DOHH2 (cell line): ENCODE results near the gene PVRIG.
"Not testable (repeated sequence)": the region's sequence is repeated elsewhere in the genome, so short reads cannot be mapped to it uniquely, and the experiment has no call there.

Source experiments
- H3F3A ChIP-seq: fragments of 200-600 bp; sonication (generic), shearing (Covaris generic); 2 replicates; pipeline ENCODE4 v1.6.0; 2016; ENCODE audit warnings: antibody characterized with exemption, mild to moderate bottlenecking; ENCODE audit not compliant: control insufficient read depth, insufficient read depth
- H3K27ac ChIP-seq: fragments of 200-600 bp; sonication (generic); 2 replicates; pipeline ENCODE4 v1.5.1; 2014; ENCODE audit warnings: low read depth, mild to moderate bottlenecking, low read length, moderate library complexity
- H3K27me3 ChIP-seq: fragments of 200-600 bp; sonication (generic); 2 replicates; pipeline ENCODE4 v1.6.1; 2014; ENCODE audit warnings: mild to moderate bottlenecking, low read length, mixed read lengths; ENCODE audit not compliant: control insufficient read depth
- H3K36me3 ChIP-seq: fragments of 200-600 bp; sonication (generic); 2 replicates; pipeline ENCODE4 v1.6.1; 2014; ENCODE audit warnings: mild to moderate bottlenecking, low read length, moderate library complexity, mixed read lengths; ENCODE audit not compliant: control insufficient read depth
- H3K4me1 ChIP-seq: fragments of 200-600 bp; sonication (generic); 2 replicates; pipeline ENCODE4 v1.6.1; 2014; ENCODE audit warnings: mild to moderate bottlenecking, low read length, mixed read lengths; ENCODE audit not compliant: control insufficient read depth
- H3K4me2 ChIP-seq: fragments of 200-600 bp; sonication (generic); 2 replicates; pipeline ENCODE4 v1.6.0; 2014; ENCODE audit warnings: mild to moderate bottlenecking, low read length, moderate library complexity
- H3K4me3 ChIP-seq: fragments of 200-600 bp; sonication (generic); 2 replicates; pipeline ENCODE4 v1.5.1; 2014; ENCODE audit warnings: mild to moderate bottlenecking, low read length, mixed read lengths
- H3K79me2 ChIP-seq: fragments of 200-600 bp; sonication (generic); 2 replicates; pipeline ENCODE4 v1.6.1; 2014; ENCODE audit warnings: mild to moderate bottlenecking, low read length, mixed read lengths; ENCODE audit not compliant: control insufficient read depth
- H3K9me2 ChIP-seq: fragments of 200-600 bp; sonication (generic); replicated peaks from 2 replicates; pipeline ENCODE4 v1.6.1; 2014; ENCODE audit warnings: mild to moderate bottlenecking, low read length, mixed read lengths; ENCODE audit not compliant: control insufficient read depth
- H3K9me3 ChIP-seq: fragments of 200-600 bp; sonication (generic); 2 replicates; pipeline ENCODE4 v1.6.1; 2014; ENCODE audit warnings: antibody characterized with exemption, low read length, mixed read lengths; ENCODE audit not compliant: control insufficient read depth, insufficient read depth
- H4K20me1 ChIP-seq: fragments of 200-600 bp; sonication (generic); 2 replicates; pipeline ENCODE4 v1.6.0; 2014; ENCODE audit warnings: low read depth, mild to moderate bottlenecking, antibody characterized with exemption, low read length, moderate library complexity; ENCODE audit not compliant: control insufficient read depth, insufficient read depth
- CTCF ChIP-seq: fragments of 200-600 bp; sonication (generic); IDR thresholded peaks from one replicate; pipeline ENCODE4 v1.5.1; 2014; ENCODE audit warnings: antibody characterized with exemption, mild to moderate bottlenecking, low read depth, low read length; ENCODE audit not compliant: poor library complexity, severe bottlenecking
- EZH2phosphoT487 ChIP-seq: fragments of 200-600 bp; sonication (generic); IDR thresholded peaks from 2 replicates; pipeline ENCODE4 v1.6.1; 2017; ENCODE audit warnings: borderline replicate concordance, mild to moderate bottlenecking, antibody characterized with exemption, low read length, moderate library complexity, mixed read lengths

The PVRIG gene

GRCh38 chr7:100266576-100267354 lies 47.0 kb downstream of the PVRIG start:
- no peaks in the 10 kb centered on the region for H3K9me2 ChIP-seq
- TF ChIP-seq CTCF: no peak
- TF ChIP-seq EZH2phosphoT487: no peak
- no peaks in the 10 kb centered on the region for H3K36me3 ChIP-seq
- peaks cover 14% of the 10 kb centered on the region for H3K4me1 ChIP-seq
- H3K27ac ChIP-seq: no peak overlapping the region
- no peaks in the 10 kb centered on the region for H4K20me1 ChIP-seq
- H3K4me2 ChIP-seq: no peak overlapping the region
- peaks cover 16% of the 10 kb centered on the region for H3K27me3 ChIP-seq
- H3K79me2 ChIP-seq: no peaks in the 10 kb centered on the region
- H3K9me3 ChIP-seq: no peaks in the 10 kb centered on the region
- no peaks in the 10 kb centered on the region for H3F3A ChIP-seq
- H3K4me3 ChIP-seq: no peak overlapping the region

GRCh38 chr7:100267648-100268047 lies 47.9 kb downstream of the PVRIG start:
- no peak overlapping the region for H3K4me3 ChIP-seq
- no peaks in the 10 kb centered on the region for H3K9me2 ChIP-seq
- H3K27ac ChIP-seq: no peak overlapping the region
- no peaks in the 10 kb centered on the region for H3K36me3 ChIP-seq
- no peaks in the 10 kb centered on the region for H3K9me3 ChIP-seq
- H3F3A ChIP-seq: no peaks in the 10 kb centered on the region
- no peaks in the 10 kb centered on the region for H3K79me2 ChIP-seq
- no peaks in the 10 kb centered on the region for H4K20me1 ChIP-seq
- TF ChIP-seq CTCF: no peak
- no peak for TF ChIP-seq EZH2phosphoT487
- H3K27me3 ChIP-seq: peaks cover 16% of the 10 kb centered on the region
- H3K4me2 ChIP-seq: no peak overlapping the region
- H3K4me1 ChIP-seq: peaks cover 19% of the 10 kb centered on the region

- H3F3A ChIP-seq, H3K27ac ChIP-seq, H3K79me2 ChIP-seq, H3K36me3 ChIP-seq, H3K9me3 ChIP-seq, H3K4me2 ChIP-seq, H4K20me1 ChIP-seq, H3K4me3 ChIP-seq, H3K9me2 ChIP-seq: not testable (repeated sequence)
- H3K27me3 ChIP-seq: peaks cover 16% of the 10 kb centered on the region
- H3K4me1 ChIP-seq: peaks cover 20% of the 10 kb centered on the region
Observed at GRCh38 chr7:100268882-100269281, 49.1 kb downstream of the PVRIG start.

- not testable (repeated sequence) for H3K27ac ChIP-seq
Observed at GRCh38 chr7:100269306-100270045, 49.7 kb downstream of the PVRIG start.

GRCh38 chr7:100270046-100270918 lies 50.5 kb downstream of the PVRIG start:
- H3K79me2 ChIP-seq, H3K27ac ChIP-seq: not testable (repeated sequence)

More at GRCh38 chr7:100269306-100270045, 49.7 kb downstream of the PVRIG start:
- H3K4me3 ChIP-seq, H3K9me2 ChIP-seq, H3K79me2 ChIP-seq, H3K36me3 ChIP-seq, H3K4me2 ChIP-seq, H4K20me1 ChIP-seq, H3K9me3 ChIP-seq, H3F3A ChIP-seq: not testable (repeated sequence)
- Histone ChIP-seq H3K4me1 (peaks cover 20% of the 10 kb centered on the region), H3K27me3 (peaks cover 16% of the 10 kb centered on the region)

More at GRCh38 chr7:100270046-100270918, 50.5 kb downstream of the PVRIG start:
- H3F3A ChIP-seq, H3K36me3 ChIP-seq, H4K20me1 ChIP-seq, H3K9me3 ChIP-seq, H3K4me3 ChIP-seq, H3K9me2 ChIP-seq: not testable (repeated sequence)
- Histone ChIP-seq H3K4me2 (peak overlapping the region; percentile 92), H3K4me1 (peaks cover 24% of the 10 kb centered on the region), H3K27me3 (peaks cover 16% of the 10 kb centered on the region)
